Hematopoietic multipotent progenitor cell (in vitro differentiated cells): ENCODE data around the gene TSEN15. TPM values are rescaled to one million over a fixed set of nuclear protein-coding genes. Genes with fewer than 3 reads are reported as not detected.
A peak's percentile ranks its signal among the peaks of the same experiment; 100 is the strongest.
"Not testable (repeated sequence)": the region's sequence is repeated elsewhere in the genome, so short reads cannot be mapped to it uniquely, and the experiment has no call there.

Source experiments
- DNase-seq, 3 donors: peaks; one replicate each; pipeline ENCODE4 v3.0.0-alpha.2; 2011 to 2015; ENCODE audit warnings: low read depth in 2 of 3, low spot score in 2 of 3
- total RNA-seq: library from RNA; depleted of rRNA; stranded (reverse); fragments of >200 nt; gene quantifications from one replicate; pipeline ENCODE4 v1.2.3, GENCODE V29; 2012

Gene TSEN15
- total RNA-seq, 1 donor = 26.7 TPM

- DNase-seq = no peak
These were observed 41.5 kb downstream of the TSEN15 start for GRCh38 chr1:184093071-184093470.

- DNase-seq = no peak
These were observed 44.5 kb downstream of the TSEN15 start for GRCh38 chr1:184096005-184096404.

GRCh38 chr1:184096580-184096979, 45.0 kb downstream of the TSEN15 start:
- not testable (repeated sequence) for DNase-seq

GRCh38 chr1:184101141-184101540, 49.6 kb downstream of the TSEN15 start:
- no peak for DNase-seq

- DNase-seq = no peak
These were observed 50.0 kb downstream of the TSEN15 start for GRCh38 chr1:184101571-184101970.

- DNase-seq = peak in 2 of 3 donors; percentile 15 to 57
These were observed 59.0 kb downstream of the TSEN15 start for GRCh38 chr1:184110272-184111204.

GRCh38 chr1:184112176-184112948, 60.8 kb downstream of the TSEN15 start:
- DNase-seq = no peak

GRCh38 chr1:184113251-184113650, 61.7 kb downstream of the TSEN15 start:
- DNase-seq = no peak

GRCh38 chr1:184114818-184115398, 63.4 kb downstream of the TSEN15 start:
- no peak for DNase-seq

- no peak for DNase-seq
These were observed 64.8 kb downstream of the TSEN15 start for GRCh38 chr1:184116287-184116686.

- no peak for DNase-seq
These were observed 66.5 kb downstream of the TSEN15 start for GRCh38 chr1:184118046-184118445.

Other genes with a start within 250 kb of the TSEN15 start
- gene RGL1, start 246.6 kb upstream of the TSEN15 start, total RNA-seq = 0.27 TPM
- gene COLGALT2, start 14.0 kb upstream of the TSEN15 start, total RNA-seq = 0.54 TPM